ENCODE measurements around the gene ADD3. TPM values are rescaled to one million over a fixed set of nuclear protein-coding genes. Genes with fewer than 3 reads are reported as not detected.

The ADD3 gene
- total RNA-seq, 1 donor from 2014 or later = 128 TPM

DNA sequence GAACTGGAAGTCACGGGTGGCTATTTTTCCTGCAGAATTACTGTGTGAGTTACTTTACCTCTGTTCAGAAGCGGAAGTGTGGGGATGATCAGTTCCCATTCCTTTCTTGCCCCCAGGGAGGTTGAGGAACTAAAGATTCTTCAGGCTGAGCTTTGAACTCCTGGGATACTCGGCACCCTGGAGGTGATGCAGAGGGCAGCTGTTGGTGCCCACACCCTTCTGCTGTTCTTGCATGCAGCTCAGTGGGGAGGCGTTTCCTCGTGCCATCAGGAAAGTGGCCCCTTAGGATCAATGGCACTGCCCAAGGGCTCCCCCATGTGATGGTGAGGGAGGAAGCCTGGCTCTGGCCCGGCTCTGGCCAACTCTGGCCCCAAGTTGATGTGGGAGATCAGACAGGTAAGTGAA, 155.0 kb downstream of the ADD3 start:
- DNase-seq (ENCODE audit: extremely low spot score, unreplicated experiment) = no peak
- H3K27ac Mint-ChIP-seq (ENCODE audit: unreplicated experiment) = no peak overlapping the region
- peaks cover 64% of the 10 kb centered on the region for H3K27me3 Mint-ChIP-seq (ENCODE audit: unreplicated experiment)
- no peak overlapping the region for H3K4me3 Mint-ChIP-seq (ENCODE audit: unreplicated experiment)
- no peaks in the 10 kb centered on the region for H3K4me1 Mint-ChIP-seq (ENCODE audit: unreplicated experiment)
- H3K9me3 Mint-ChIP-seq (ENCODE audit: unreplicated experiment) = peaks cover 3% of the 10 kb centered on the region
- no peaks in the 10 kb centered on the region for H3K36me3 Mint-ChIP-seq (ENCODE audit: unreplicated experiment)
- TF ChIP-seq, protein P1, sequence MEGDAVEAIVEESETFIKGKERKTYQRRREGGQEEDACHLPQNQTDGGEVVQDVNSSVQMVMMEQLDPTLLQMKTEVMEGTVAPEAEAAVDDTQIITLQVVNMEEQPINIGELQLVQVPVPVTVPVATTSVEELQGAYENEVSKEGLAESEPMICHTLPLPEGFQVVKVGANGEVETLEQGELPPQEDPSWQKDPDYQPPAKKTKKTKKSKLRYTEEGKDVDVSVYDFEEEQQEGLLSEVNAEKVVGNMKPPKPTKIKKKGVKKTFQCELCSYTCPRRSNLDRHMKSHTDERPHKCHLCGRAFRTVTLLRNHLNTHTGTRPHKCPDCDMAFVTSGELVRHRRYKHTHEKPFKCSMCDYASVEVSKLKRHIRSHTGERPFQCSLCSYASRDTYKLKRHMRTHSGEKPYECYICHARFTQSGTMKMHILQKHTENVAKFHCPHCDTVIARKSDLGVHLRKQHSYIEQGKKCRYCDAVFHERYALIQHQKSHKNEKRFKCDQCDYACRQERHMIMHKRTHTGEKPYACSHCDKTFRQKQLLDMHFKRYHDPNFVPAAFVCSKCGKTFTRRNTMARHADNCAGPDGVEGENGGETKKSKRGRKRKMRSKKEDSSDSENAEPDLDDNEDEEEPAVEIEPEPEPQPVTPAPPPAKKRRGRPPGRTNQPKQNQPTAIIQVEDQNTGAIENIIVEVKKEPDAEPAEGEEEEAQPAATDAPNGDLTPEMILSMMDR (IDR thresholded peaks at IDR 0.05) = no peak

- TF ChIP-seq, protein P1 (IDR thresholded peaks at IDR 0.05) = no peak
- DNase-seq (ENCODE audit: extremely low spot score, unreplicated experiment) = no peak
- Mint-ChIP-seq H3K9me3 (ENCODE audit: unreplicated experiment) (peaks cover 3% of the 10 kb centered on the region), H3K27me3 (ENCODE audit: unreplicated experiment) (peaks cover 69% of the 10 kb centered on the region), H3K27ac (ENCODE audit: unreplicated experiment) (no peak overlapping the region), H3K4me1 (ENCODE audit: unreplicated experiment) (no peaks in the 10 kb centered on the region), H3K4me3 (ENCODE audit: unreplicated experiment) (no peak overlapping the region), H3K36me3 (ENCODE audit: unreplicated experiment) (no peaks in the 10 kb centered on the region)
Observed at GRCh38 chr10:110163192-110163773, 155.5 kb downstream of the ADD3 start.

- Mint-ChIP-seq H3K27me3 (ENCODE audit: unreplicated experiment) (peaks cover 75% of the 10 kb centered on the region), H3K27ac (ENCODE audit: unreplicated experiment) (no peak overlapping the region), H3K4me3 (ENCODE audit: unreplicated experiment) (no peak overlapping the region), H3K36me3 (ENCODE audit: unreplicated experiment) (no peaks in the 10 kb centered on the region), H3K4me1 (ENCODE audit: unreplicated experiment) (no peaks in the 10 kb centered on the region), H3K9me3 (ENCODE audit: unreplicated experiment) (peaks cover 3% of the 10 kb centered on the region)
- TF ChIP-seq, protein P1 (IDR thresholded peaks at IDR 0.05) = no peak
- no peak for DNase-seq (ENCODE audit: extremely low spot score, unreplicated experiment)
Observed at GRCh38 chr10:110163841-110164240, 156.1 kb downstream of the ADD3 start.

DNA sequence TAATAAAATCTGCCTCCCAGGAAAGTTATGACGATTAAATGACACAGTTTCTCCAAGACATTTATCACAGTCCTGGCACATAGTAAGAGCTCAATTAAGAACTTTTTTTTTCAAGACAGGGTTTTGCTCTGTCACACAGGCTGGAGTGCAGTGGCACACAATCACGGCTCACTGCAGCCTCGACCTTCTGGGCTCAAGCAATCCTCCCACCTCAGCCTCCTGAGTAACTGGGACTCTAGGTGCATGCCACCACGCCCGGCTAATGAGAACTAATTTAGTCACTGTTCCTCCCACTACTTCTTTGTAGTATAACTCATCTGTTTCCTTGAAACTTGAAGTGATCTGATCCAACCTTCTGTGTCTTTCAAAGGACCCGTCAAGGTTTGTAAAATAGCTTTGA, 157.5 kb downstream of the ADD3 start:
- peak; percentile 53 for DNase-seq (ENCODE audit: extremely low spot score, unreplicated experiment)
- H3K27me3 Mint-ChIP-seq (ENCODE audit: unreplicated experiment) = peaks cover 76% of the 10 kb centered on the region

DNA sequence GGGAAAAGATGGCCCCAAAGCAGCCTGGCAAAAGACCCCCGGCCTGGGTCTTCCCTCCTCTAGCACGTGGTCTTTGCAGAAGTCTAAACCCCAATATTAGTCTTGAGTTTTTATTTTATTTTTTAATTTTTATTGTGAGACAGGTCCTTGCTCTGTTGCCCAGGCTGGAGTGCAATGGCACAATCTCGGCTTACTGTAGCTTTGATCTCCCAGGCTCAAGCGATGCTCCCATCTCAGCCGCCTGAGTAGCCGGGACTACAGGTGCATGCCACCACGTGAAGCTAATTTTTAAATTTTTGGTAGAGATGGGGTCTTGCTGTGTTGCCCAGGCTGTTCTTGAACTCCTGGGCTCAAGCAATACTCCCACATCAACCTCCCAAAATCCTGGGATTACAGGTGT, 159.4 kb downstream of the ADD3 start:
- no peaks in the 10 kb centered on the region for H3K9me3 Mint-ChIP-seq (ENCODE audit: unreplicated experiment)
- no peak overlapping the region for H3K27ac Mint-ChIP-seq (ENCODE audit: unreplicated experiment)
- H3K27me3 Mint-ChIP-seq (ENCODE audit: unreplicated experiment) = peaks cover 81% of the 10 kb centered on the region
- no peak overlapping the region for H3K4me3 Mint-ChIP-seq (ENCODE audit: unreplicated experiment)
- no peaks in the 10 kb centered on the region for H3K36me3 Mint-ChIP-seq (ENCODE audit: unreplicated experiment)
- peak; percentile 46 for DNase-seq (ENCODE audit: extremely low spot score, unreplicated experiment)
- peaks cover 7% of the 10 kb centered on the region for H3K4me1 Mint-ChIP-seq (ENCODE audit: unreplicated experiment)
- TF ChIP-seq, protein P1 (IDR thresholded peaks at IDR 0.05) = no peak

More for the DNA sequence above, 157.5 kb downstream of the ADD3 start:
- Mint-ChIP-seq H3K4me3 (ENCODE audit: unreplicated experiment) (no peak overlapping the region), H3K36me3 (ENCODE audit: unreplicated experiment) (no peaks in the 10 kb centered on the region), H3K27ac (ENCODE audit: unreplicated experiment) (no peak overlapping the region), H3K4me1 (ENCODE audit: unreplicated experiment) (peaks cover 5% of the 10 kb centered on the region), H3K9me3 (ENCODE audit: unreplicated experiment) (peaks cover 3% of the 10 kb centered on the region)
- TF ChIP-seq, protein P1 (IDR thresholded peaks at IDR 0.05) = no peak

All from osteocyte (in vitro differentiated cells).